ENCODE measurements around the gene HNRNPLL.
A peak's percentile ranks its signal among the peaks of the same experiment; 100 is the strongest.

The HNRNPLL gene

DNA sequence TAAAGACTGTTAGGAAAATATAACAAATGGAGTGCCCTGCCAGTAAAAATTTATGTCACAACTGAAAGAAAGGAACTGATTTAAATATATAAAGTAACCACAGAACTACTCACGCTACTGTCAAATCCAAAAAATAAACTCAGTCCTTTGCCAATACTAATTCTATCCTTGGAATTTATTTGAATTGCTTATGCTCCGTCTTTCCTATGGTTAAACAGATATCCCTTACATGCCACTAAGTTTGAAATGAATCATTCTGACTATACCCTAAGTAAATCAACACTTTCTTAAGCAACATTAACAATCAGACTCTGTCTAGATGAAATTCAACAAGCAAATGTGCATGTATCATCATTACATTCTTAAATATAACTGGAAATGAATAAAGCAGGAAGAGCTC, 9.8 kb downstream of the HNRNPLL start:
- no peak for DNase-seq (ENCODE audit: low spot score)

- no peak for DNase-seq (ENCODE audit: low spot score)
These were observed 11.6 kb downstream of the HNRNPLL start for GRCh38 chr2:38591152-38591551.

- DNase-seq (ENCODE audit: low spot score): no peak
These were observed 12.7 kb downstream of the HNRNPLL start for GRCh38 chr2:38590053-38590452.

GRCh38 chr2:38586931-38587330, 15.8 kb downstream of the HNRNPLL start:
- no peak for DNase-seq (ENCODE audit: low spot score)

GRCh38 chr2:38584881-38585280, 17.8 kb downstream of the HNRNPLL start:
- no peak for DNase-seq (ENCODE audit: low spot score)

- no peak for DNase-seq (ENCODE audit: low spot score)
These were observed 18.7 kb downstream of the HNRNPLL start for GRCh38 chr2:38583994-38584393.

DNA sequence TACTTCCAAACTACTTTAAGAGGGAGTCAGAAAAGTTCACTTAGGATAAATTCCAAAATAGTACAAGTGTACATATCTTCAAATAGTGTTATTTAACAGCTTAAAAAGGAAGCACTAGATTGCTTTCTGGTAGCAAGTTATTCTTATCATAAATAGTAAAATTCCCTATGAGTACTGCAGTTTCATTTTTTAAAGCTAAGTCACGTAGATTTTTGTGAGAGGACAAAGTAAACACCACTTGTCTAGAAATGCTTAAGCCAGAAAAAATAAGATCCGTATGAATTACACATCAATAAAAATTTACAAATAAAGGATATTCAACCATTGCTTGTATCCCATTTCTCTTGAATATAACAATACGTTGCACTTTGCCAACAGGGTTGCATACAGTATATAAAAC, 19.2 kb downstream of the HNRNPLL start:
- DNase-seq (ENCODE audit: low spot score): no peak

- DNase-seq (ENCODE audit: low spot score): peak; percentile 83
These were observed 21.3 kb downstream of the HNRNPLL start for GRCh38 chr2:38581193-38582147.

GRCh38 chr2:38580115-38580636, 22.6 kb downstream of the HNRNPLL start:
- DNase-seq (ENCODE audit: low spot score): no peak

- DNase-seq (ENCODE audit: low spot score): peak; percentile 78
These were observed 23.9 kb downstream of the HNRNPLL start for GRCh38 chr2:38578832-38579231.

- no peak for DNase-seq (ENCODE audit: low spot score)
These were observed 28.4 kb downstream of the HNRNPLL start for GRCh38 chr2:38574278-38574677.

GRCh38 chr2:38572167-38572566, 30.6 kb downstream of the HNRNPLL start:
- no peak for DNase-seq (ENCODE audit: low spot score)

GRCh38 chr2:38571193-38571592, 31.5 kb downstream of the HNRNPLL start:
- no peak for DNase-seq (ENCODE audit: low spot score)

GRCh38 chr2:38568724-38569436, 33.8 kb downstream of the HNRNPLL start:
- DNase-seq (ENCODE audit: low spot score): no peak

- DNase-seq (ENCODE audit: low spot score): no peak
These were observed 37.4 kb downstream of the HNRNPLL start for GRCh38 chr2:38565333-38565732.

DNA sequence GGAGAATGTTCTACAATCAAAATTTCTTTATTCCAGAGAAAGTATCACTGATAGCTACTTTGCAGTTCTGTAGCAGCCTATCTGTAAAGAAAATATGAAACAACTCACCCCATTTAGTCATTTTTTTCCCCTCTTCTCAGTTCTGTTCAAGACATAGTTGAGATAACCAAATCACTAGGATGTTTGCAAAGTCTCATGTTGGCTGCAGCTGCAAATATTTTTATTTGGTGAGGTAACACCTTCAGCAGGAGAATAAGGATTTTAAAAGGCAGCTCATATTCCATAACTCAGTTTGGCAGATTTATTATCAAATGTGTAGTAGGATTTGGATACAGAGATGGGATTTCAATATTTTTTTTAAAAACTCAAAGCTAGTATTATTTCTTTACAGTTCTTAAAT, 41.0 kb downstream of the HNRNPLL start:
- no peak for DNase-seq (ENCODE audit: low spot score)

- no peak for DNase-seq (ENCODE audit: low spot score)
These were observed 42.6 kb downstream of the HNRNPLL start for GRCh38 chr2:38560092-38560491.

DNA sequence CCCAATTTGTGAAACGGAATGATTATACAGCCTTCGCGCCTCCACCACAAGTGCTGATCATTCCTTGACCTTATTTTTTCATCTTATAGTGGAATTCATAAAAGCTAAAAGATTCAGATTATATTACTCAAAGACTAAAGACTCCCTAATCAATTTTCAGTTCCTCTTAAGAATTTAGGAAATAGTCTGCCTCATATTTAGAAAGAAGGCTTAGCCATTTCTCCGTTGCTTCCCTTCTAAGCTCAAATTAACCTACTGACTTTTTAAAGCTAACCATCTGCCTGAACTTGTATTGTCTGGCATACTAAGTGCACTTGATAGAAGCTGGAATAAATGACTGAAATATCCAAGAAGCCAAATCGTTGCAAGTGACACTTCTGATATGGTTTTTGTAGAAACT, 44.7 kb downstream of the HNRNPLL start:
- DNase-seq (ENCODE audit: low spot score): no peak

DNA sequence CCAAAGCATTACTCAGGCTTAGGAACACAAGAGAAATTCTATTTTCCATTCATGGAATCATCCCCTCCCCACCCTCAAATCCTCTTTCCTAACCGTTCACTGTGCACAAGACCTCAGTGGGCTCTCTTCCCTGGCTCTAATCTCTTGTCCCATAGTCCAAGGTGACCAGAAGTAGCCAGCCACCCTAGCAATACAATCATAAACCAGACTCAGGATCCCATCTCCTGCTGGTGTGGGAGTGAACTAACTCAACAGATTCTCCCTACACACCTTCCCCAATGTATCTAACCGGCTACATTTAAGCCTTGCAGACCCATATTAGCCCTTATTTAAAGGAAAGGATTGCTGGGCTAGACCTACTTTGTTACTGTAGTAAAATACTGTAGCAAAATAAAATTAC, 45.5 kb downstream of the HNRNPLL start:
- no peak for DNase-seq (ENCODE audit: low spot score)

DNA sequence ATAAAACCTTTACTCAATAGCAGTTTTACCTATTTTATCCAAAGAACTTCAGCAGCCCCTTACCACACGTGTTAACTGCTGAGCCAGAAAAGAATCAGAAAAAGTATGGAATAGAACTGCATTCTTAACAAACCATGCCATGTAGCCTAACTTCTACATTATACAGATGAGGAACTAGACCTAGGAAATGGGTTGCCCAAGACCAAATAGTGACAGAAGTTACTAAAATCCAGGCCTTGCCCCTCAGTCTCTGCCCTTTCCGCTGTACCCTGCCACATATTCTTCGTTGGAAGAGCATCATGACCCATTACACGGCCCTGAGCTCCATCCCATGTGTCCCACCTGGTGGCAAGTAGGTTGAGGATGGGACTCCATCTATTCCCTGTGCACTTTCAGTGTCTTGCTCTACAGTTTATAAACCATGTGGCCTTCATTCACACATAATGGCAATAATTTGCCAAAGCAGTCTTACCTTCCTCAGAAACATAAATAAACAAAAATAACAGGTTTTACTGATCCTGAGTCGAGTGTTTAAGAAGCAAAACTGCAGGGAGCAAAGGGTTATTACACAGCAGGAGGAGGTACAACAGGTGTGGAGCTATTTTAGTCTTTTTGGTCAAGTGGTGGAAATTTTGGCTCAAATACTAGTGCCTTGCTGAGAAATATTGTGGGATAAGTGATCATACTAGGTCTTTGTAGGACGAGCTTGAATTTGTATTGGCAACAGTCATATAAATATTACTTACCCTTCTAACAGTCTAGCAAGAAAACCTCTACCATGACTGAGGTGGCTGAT, 46.5 kb downstream of the HNRNPLL start:
- DNase-seq (ENCODE audit: low spot score): no peak

DNA sequence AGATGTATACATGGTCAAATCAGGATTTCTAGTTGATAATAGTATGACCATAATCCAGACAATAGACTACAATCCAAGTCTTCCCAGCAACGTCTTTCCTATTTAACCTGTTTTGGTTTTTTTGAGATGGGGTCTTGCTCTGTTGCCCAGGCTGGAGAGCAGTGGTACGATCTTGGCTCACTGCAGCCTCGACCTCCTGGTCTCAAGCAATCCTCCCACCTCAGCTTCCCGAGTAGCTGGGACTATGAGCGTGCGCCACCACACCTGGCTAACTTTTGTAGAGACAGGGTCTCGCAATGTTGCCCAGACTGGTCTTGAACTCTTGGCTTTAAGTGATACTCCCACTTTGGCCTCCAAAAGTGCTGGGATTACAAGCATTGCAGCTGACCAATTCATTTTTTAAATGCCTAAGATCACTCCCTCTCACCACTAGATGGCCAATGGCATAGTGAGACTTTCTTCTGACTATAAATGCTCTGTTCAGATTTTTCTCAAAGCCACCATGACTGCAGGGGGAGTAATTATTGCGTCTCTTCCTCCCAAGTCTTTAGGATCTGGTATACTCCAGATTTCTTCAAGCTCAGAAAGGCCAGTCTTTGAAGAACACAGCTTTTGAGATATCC, 47.6 kb downstream of the HNRNPLL start:
- no peak for DNase-seq (ENCODE audit: low spot score)

- DNase-seq (ENCODE audit: low spot score): no peak
These were observed 49.2 kb downstream of the HNRNPLL start for GRCh38 chr2:38553554-38553953.

All from SW480 (cell line).